Activated naive CD4-positive, alpha-beta T cell treated with anti-CD3 and anti-CD28 coated beads, Interleukin-2, amount 50 U/mL, for 16 hours (primary cell): ENCODE results near the gene CYP1A2.
A peak's percentile ranks its signal among the peaks of the same experiment; 100 is the strongest.
"Not testable (repeated sequence)": the region's sequence is repeated elsewhere in the genome, so short reads cannot be mapped to it uniquely, and the experiment has no call there.

Experiments used
- DNase-seq: peaks from one replicate; pipeline ENCODE4 v3.0.0-alpha.2; 2020

The CYP1A2 gene

DNA sequence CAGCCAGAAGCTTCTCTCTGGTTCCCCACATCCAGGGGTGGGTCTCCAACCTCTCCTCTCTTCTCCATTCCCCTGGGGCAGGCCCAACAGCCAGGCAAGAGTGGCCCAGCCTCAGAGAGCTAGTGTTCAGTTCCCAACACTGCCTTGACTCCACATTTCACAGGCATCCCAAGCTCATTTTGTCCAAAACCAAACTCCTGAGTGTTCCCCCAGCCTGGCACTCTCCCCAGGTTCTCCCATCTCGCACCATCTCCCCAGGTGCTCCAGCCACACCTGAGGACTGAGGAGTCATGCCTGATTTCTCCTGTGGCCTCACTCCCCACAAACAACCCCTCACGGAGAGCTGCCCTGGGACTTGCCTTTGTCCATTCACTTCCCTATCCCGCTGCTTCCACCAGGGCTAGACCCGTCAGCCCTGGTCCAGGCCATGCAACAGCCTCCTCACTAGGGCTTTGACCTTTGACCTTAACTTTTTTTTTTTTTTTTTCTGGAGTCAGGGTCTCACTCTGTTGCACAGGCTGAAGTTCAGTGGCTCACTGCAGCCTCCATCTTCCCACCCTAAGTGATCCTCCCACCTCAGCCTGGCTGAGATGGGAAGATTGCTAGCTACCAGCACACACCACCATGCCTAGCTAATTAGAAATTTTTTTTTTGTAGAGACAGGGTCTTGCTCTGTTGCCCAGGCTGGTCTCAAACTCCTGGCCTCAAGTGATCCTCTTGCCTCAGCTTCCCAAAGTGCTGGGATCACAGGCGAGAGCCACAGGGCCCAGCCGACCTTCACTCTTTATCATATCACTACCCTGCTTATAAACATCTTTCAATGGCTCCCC is 29.3 kb downstream of the CYP1A2 start:
- DNase-seq, result no peak

DNA sequence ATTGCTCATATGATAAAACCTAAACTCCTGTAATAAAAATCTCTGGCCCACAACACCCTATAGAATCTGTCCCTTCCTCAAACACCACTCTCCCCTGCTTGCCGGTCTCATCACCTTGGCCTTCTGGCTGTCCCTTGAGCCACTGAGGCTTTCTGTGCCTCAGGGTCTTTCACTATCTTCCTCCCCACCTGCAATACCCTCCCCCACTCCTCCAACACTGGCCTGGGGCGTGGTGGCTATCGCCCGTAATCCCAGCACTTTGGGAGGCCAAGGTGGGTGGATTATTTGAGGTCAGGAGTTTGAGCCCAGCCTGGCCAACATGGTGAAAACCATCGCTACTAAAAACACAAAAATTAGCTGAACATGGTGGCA is 29.9 kb downstream of the CYP1A2 start:
- DNase-seq, result no peak

DNA sequence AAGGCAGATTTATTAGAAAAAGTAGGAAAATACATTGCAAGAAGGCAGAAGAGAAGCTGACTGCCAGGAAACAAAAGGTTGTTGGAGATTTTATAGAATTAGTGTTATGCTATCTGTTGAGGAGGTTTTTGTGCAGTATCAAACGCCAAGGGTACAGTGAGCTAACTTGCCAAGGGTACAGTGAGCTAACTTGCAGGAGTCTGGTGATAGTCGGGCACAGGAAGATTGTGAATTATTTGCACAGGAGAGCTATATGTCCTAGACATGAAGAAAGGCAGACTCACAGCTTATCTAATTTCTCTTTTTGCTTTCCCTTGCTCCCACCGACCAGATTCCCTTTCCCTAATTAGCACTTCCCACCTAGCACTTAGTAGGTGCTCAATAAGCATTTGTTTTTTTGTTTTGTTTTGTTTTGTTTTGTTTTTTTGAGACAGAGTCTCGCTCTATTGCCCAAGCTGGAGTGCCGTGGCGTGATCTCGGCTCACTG is 30.6 kb downstream of the CYP1A2 start:
- DNase-seq, result no peak

DNA sequence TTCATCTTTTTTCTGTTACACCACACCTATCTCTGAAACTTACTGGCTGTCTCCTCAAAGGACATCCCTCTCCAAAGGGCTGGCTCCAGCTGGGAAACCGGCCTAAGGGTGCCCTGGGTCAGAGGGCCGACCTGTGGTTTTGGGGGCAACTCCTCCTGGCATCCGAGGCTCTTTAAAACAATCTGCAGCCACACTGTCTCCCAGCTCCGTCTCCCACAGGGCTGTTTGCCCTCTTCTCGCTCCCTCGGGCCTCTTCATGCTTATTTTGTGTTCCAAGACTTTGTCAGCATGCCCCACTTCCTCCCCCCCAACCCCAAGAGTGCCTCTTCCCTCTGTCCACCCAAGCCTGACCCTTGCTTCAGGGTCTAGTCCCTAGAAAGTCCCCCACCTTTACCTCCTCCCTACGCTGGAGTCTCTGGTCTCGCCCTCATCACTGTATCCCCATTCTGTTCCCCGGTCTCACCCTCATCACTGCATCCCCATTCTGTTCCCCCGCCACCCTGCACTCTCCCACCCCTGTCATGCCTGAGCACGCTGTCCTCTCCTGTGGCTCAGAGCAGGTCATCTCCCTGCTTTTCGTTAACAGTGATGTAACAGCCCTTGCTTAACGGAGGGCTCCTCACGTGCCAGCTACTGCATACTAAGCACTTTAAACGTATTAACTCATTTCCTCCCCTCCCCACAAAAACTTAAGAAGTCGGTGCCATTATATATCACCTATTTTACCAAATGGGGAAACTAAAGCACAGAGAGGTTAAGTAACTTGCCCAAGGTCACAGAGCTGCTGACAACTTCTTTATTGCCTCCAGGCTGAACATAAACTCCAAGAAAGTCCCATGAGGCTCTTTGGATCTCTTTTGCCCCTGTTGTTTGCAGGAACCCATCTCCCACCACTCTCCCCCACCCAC is 32.1 kb downstream of the CYP1A2 start:
- peak; percentile 39 for DNase-seq

DNA sequence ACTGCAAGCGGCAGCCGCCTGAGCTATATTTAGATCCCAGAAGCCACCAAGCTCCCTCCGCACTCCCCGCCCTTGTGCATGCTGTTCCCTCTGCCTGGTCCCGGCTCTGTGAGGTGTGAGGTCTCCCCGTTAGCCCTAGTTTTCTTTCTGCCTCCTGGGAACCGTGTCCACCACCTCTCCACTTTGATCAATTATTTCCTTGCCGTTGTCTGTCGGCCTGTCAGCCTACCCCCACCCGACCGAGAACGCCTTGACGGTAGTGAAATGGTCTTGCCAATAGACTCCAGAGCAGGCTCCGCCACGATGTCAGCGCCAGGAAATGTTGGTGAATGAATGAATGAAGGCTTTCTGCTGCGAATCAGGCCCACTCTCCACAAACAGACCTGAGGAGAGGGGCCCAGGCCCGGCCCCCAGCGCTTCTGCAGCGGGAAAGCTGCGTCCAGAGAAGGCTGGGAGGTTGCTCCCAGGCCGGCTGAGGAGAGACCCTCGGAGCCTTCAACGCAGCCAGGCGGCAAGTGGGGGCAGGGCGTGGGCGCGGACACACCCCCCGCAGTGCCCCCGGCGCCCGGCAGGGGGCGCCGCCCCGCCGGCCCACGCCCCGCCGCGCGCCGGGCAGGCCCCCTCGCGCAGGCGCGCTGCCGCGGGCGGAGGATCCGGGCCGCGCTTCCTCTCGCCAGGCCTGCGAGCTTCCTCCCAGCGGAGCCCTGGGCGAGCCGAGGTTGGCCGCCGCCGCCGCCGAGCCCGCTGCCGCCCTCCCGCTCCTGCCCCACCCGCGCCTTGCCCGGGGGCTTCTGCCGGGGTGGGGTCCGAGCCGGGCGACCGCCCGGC is 33.0 kb downstream of the CYP1A2 start, which contains the start of gene CSK:
CSK (plus strand) TSS at position 650 of the 828 bp plus-strand sequence. CDS start 16,218 bp downstream, outside the sequence.
- DNase-seq, result peak; percentile 80

DNA sequence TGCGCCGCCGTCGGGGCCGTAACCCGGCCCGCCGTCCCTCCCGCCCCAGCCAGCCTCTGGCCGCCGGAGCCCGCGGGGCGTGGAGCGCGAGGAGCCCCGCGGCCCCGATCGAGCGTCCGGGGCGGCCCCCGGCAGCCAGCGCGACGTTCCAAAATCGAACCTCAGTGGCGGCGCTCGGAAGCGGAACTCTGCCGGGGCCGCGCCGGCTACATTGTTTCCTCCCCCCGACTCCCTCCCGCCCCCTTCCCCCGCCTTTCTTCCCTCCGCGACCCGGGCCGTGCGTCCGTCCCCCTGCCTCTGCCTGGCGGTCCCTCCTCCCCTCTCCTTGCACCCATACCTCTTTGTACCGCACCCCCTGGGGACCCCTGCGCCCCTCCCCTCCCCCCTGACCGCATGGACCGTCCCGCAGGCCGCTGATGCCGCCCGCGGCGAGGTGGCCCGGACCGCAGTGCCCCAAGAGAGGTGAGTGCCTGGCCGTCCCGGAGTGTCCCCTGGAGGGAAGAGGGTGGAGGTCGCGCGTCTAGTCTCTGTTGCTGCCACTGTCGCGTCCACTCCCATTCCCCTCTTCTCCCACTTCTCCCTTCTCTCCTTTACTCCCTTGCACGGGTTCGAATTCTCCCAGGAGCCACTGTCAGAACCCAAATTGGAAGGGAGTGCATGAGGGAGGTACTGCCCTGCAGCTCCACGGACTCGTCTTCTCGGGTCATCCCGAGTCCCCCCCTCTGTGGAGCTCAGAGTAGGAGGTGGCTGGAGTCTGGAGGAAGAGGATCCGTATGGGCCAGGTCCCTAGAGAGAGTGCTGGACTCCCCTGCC is 33.8 kb downstream of the CYP1A2 start:
- DNase-seq, result peak; percentile 68

DNA sequence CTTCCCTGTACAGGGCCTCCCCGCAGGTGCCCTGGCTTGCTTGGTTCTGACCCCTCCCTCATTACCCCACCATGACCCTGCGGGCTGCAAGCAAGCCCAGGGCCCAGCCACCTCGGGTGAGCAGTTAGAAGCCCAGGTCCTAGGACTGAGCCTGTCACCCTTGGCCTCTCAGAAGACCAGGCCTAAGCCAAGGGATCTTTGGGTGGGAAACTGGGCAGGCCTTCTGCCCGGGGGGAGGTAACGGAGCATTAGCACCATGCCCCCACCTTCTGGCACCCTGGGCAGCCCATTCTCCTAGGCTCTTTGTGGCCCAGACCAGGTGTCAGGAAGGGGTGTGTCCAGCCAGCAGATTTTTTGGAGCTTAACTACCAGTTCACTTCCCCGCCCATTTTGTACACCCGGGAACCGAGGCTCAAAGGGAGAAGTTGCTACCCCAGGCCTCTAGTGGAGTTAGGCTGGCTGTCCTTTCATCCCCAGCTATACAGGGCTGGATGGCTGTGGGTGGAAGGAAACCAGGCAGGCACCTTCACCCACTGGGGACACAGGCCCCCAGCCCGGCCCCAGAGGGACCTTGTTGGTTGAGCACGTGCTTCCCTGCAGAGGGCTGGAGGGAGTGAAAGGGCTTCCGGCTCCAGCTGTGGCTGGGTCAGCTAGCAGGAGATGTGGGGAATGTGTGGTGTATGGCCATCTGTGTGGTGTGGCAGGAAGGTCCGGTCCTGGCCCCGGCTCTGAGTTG is 34.6 kb downstream of the CYP1A2 start:
- no peak for DNase-seq

DNA sequence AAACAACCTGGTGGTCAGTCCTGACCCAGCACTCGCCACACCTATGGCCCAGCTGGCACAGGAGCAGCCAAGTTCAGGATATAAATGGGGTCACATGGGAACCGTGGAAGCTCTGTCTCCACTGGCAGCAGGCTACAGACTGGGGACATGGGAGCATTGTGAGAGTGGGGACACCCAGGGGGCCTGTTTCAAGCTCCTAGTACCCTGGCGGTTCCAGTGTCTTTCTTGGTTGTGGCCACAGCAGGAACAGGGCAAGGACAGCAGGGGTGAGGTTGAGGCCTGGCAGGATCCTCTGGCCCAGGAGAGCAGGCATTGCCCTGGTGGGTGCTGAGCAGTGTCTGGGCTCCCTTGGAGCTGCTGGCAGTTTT is 35.1 kb downstream of the CYP1A2 start:
- no peak for DNase-seq

DNA sequence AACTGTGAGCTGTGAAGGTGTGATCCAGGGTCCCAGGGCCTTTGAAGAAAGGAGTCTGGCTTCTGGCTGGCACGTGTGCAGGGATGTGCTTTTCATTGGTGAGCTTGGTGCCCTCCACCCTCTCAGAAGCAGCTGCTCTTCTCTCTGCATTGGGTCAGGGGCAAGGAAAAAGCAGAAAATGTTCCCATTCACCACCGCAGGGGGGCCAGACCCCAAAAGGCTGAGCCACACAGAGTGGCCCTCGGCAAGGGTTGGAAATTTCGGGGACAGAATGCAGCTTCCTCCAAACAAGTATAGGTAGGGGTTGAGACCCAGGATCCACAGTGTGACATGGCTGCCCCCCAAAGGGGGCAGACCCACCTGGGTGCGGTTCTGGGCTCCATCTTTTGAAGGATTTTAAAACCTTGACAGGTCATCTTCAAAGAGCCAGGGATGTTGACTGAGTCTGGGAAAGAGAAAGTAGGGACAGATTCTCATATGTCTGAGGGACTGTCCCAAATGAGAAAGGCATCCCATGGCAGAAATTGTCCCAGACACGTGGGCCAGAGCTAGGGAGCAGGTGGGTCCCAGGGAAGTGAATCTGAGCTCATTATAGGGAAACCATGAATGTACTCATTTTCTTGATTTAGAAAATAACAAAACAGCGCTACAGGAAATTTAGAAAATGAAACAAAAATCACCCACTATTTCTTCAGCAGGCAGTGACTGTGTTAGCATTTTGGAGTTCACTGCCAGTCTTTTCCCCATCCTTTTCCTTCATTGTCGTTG is 36.0 kb downstream of the CYP1A2 start:
- DNase-seq, result no peak

DNA sequence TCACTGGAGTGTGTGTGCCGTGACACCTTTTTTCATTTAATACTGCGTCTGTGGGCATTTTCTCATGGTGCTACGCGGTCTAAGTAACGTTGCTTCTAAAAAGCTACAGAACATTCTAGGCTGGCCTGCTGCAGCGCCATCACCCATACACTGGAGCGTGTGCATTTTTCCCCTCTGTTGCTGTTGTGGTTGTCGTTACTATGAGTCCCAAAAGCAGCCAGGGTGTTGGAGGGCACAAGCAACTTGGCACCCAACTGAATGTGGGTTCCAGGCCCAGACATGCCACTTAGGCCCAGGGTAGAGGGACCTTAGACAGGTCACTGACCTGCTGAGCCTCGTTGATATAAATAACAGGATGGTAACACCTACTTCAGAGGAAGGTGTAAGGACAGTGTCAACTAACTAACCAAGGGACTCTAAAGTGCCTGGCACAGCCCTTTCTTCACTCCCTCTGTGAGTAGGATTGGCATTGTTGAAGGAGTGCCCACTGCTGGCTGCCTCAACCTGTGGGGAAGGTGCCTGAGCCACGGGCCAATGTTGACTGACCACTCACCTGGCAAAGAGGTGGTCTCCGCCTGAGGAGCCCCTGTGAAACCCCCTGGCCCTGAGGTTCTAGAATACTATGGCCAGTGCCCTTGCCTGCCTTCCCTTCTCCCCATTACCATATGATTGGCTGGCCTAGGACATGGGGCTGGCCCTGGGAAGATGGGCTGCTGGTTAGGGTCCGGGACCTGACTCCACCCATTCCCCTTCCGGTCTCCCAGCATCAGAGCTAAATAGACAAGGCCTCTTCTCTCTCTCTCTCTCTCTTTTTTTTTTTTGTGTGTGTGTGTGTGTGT is 36.8 kb downstream of the CYP1A2 start:
- DNase-seq, result no peak

DNA sequence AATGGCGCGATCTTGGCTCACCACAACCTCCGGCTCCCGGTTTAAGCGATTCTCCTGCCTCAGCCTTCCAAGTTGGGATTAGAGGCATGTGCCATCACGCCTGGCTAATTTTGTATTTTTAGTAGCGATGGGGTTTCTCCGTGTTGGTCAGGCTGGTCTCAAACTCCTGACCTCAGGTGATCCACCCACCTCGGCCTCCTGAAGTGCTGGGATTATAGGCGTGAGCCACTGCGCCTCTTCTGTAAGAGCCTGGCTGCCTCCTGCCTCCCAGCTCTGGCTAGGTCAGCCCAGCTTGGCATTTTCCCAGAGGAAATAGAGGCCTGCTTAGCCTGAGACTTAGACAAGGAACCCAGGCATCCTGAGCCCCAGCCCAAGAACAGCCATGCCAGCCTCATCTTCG is 37.4 kb downstream of the CYP1A2 start:
- DNase-seq, result not testable (repeated sequence)

DNA sequence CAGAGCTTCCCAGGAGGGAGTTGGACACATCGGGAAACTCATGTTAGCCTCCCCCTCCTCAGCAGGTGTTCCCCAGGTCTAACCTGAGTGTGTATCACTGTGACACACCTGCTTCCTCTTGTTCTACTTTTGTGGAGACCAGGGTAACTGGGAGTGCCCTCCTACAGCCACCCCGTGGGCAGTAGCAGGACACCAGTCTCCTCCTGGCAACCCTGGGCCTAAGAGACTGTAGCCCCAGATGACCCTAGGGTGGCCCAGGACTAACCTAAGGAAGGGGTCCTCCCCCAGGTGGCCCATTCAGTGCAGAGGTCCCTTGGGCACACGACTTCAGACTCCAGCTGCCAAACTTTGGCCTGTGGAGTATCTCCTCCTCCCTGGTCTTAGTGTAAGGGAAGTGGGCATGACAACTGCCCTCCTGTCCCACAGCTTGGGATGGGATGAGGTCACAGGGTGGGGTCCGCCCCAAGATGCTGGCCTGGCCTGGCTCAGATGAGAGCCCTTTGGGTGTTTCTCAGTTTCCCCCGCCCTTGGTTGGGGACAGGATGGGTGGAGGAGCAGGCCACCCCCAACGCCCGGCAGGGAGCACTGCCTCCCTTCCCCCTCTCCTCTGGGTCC is 38.0 kb downstream of the CYP1A2 start:
- no peak for DNase-seq

DNA sequence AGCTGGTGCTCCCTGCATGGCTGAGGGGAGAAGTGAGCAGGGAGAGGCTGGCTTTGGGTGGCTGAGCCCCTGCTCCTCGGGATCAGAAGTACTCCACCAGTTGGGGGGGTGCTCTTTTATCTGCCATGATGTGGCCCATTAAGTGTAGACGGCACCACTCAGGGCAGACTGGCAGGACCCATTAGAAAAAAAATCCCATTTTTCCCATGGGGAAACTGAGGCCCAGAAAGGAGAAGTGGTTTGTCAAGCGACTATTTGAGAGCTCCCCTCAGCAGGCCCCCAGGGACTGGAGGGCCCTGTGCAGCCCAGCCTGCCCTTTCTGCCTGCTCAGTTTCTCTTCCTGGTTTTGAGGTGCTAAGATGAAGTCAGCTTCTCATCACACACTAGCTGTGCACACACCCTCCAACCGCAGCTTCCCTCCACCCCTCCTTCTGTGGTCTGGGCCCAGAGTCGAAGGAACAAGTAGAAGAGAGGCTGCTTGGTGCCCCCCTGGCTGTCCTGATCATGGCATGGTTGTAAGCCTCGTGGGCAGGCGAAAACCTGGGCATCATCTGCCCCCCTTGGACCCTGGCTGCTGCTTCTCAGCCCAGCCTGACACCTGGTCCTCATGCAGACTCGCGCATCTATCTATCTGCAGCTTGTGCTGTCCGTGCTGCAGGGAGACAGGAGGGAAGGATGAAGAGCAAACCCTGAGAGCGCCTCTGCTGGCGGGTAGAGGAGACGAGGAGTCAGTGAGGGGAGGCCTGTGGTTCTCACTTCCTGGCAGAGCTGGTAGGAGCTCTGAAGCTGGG is 38.8 kb downstream of the CYP1A2 start:
- DNase-seq, result peak; percentile 91

DNA sequence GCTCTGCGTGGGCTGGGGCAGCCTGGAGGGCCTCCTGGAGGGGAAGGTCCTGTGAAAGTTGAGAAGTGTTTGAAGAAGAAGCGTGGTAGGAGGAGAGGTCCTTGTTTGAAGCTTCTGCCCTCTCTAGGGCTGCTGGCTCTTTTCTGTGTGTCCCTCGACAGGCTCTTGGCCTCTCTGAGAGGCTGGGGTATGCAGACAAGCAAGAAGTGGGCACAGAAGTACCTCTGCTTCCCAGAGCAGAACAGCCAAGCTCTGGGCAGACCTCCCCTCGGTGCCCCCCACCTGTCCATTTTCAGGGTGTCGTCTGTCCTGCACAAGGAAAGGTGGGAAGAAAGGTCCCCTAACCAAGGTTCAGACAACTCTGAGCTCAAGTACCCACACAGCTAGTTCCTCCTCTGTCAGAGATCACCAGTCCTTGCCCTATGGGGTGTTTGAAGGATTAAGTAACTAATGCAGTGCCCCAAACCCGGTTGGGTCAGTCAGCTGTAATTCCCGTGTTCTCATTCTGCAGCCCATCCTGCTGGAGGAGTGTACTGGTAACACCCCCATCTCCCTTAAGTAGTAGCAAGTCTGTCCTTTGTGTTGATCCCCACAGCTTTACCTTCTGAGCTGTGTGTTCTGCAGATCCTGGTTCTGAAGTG is 39.5 kb downstream of the CYP1A2 start:
- DNase-seq, result no peak

DNA sequence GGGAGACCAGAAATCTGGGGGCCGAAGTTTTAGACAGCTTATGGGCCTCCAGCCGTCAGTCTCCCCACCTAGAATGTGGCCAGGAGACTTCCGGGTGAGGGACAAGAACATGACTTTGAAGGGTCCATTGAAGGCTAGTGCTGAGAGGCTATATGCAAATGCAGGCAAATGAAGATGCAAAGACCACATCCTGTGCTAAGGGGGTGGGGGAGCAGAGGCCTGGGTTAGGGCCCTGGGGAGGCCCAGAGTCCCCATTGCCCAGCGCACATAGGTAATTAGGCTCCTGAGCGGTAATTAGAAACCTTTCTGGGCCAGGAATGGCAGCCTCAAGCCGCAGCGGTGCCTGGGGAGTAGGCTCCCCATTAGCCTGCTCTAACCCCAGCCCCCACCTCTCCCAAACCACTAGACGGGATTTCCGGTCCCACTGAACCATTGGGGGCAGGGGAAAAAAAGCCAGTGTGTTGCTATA is 40.1 kb downstream of the CYP1A2 start:
- DNase-seq, result no peak

DNA sequence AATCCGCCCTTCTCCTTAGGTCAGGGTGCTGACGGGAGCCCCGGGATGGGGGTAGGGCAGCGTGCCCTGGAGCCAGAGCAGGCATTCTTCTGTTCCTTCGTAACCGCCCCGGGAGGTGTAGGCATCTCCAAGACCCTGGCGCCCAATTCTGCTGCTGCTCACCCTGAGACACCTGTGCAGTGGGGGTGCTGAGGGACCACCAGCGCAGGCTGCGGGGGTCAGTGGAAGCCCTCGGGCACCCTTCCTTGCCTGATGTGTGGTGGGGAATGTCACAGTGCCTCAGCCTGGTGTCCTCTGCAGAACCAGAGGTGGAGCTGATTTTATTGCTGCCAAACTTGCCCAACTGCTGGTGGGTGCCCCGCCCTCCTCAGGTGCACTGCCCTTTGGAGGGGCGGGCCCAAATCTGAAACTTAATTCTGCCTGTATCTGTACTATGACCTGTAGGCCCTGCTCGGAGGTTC is 40.6 kb downstream of the CYP1A2 start:
- DNase-seq, result no peak

DNA sequence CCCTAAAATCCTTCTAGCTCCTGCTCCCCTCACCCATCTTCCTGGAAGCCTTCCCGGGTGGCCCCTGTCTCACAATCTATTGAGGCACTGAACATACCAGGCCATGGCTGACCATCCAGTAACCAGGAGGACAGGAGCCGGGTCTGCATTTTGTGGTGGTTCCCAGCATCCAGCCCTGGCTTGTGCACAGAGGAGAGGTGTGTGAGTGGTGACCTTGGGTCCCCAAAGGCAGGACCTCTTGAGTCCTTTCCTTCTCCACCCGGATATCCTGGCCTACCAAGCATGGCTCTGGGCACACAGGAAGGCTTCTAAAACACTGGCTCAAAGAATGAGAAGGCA is 41.1 kb downstream of the CYP1A2 start:
- DNase-seq, result no peak
